Dermis blood vessel endothelial cell (primary cell): ENCODE results near the gene C2orf69. TPM values are rescaled to one million over a fixed set of nuclear protein-coding genes. Genes with fewer than 3 reads are reported as not detected.
A peak's percentile ranks its signal among the peaks of the same experiment; 100 is the strongest.

Source experiments
- DNase-seq: peaks from one replicate; pipeline ENCODE4 v3.0.0; 2010
- total RNA-seq: library from RNA; depleted of rRNA; stranded (reverse); fragments of >200 nt; gene quantifications from 2 replicates; pipeline ENCODE4 v1.2.3, GENCODE V29; 2014

The C2orf69 gene
- total RNA-seq, 1 donor from 2014 or later, result 10.2 TPM

DNA sequence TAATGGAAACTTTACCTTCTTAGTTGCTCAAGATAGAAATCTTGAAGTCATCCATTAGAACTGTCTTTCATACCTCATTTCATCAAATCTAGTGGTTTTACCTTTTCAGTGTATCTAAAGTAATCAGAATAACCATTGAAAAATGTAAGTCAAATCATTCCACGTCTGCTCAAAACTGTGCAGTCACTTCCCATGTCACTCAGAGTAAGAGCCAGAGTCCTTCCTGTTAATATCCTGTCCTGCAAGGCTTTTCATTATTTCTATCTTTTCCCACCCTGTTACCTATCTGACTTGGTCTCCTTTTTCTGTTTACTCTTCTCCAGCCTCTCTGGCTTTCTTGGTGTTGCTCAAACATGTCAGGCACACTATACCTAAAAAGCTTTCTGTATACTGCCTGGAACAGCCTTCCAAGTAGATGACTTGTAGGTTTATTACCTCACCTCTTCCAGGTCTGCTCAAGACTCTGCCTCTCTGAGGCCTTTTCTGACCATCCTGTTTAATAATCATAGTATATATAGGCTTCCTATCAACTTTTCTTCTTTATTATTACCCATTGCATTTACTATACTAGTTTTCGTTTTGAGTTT is 3.4 kb downstream of the C2orf69 start:
- DNase-seq, result peak; percentile 35

DNA sequence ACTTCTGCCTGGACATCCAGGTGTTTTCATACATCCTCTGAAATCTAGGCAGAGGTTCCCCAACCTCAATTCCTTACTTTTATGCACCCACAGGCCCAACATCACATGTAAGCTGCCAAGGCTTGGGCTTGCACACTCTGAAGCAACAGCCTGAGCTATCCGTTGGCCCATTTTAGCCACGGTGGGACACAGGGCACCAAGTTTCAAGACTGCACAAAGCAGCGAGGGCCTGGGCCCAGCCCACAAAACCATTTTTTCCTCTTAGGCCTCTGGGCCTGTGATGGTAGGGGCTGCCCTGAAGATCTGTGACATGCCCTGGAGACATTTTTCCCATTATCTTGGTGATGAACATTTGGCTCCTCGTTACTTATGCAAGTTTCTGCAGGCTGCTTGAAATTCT is 5.9 kb downstream of the C2orf69 start:
- DNase-seq, result no peak

DNA sequence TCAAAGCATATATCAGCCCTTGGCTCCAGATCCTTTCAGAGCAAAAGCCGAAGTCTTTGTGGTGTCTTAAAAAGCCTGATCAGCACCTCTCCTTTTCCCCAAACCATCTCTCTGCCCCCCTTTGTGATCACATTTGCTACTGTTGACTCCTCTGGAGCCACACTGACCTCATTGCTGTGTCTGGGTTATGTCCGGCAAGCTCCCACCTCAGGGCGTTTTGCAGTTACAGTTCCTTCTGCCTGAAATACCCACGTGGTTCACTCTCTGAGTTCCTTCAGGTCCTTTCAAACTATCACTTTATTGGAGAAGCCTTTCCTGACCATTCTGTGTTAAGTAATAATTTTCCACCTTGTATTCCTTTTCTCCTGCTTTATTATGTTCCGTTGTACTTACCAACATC is 11.8 kb downstream of the C2orf69 start:
- no peak for DNase-seq

DNA sequence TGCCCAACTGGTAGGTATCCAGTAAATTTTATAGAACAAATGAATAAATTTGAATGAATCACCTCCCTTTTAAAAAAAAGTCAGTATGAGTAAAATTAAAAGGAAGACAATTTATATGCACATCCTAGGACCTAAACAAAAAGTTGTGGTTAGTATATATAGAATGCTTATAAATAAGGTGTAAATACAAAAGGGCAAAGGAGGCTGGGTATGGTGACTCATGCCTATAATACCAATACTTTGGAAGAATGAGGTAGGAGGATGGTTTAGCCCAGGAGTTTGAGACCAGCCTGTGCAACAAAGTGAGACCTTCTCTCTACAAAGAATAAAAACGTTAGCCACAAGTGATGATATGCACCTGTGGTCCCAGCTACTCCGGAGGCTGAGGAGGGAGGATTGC is 12.8 kb downstream of the C2orf69 start:
- DNase-seq, result no peak

DNA sequence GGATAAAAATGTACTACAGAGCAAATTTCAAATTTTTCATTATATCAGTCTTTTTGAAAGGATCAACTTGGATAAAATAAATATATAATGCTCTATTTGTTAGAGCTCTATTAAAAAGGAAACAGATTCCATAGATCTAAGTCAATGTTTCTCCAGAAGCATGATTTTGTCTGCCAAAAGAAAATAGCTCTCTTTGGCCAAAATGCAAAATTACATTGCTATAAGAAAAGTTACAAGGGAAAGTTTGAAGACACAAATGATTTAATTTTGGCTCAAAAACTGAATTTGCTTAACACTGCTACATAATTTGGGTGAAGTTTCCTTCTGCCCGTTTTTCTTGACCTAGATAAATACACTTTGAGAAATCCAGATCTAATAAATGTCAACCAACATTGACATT is 15.7 kb downstream of the C2orf69 start:
- no peak for DNase-seq

DNA sequence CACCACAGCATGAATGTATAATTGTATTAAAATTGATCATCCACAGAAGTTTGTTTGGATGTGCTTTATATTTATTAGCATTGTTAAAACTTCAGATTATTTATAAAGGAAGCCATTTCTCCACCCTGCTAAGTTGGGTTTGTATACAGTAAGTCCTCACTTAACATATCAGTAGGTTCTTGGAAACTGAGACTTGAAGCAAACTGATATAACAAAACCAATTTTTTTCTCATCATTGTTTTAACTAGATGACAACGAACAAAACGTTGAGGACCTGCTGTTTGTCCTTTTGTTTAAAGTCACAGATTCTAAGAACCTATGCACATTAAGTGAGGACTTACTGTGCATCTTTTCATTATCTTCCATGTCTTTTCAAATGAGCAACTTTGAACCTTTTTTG is 17.1 kb downstream of the C2orf69 start:
- no peak for DNase-seq

DNA sequence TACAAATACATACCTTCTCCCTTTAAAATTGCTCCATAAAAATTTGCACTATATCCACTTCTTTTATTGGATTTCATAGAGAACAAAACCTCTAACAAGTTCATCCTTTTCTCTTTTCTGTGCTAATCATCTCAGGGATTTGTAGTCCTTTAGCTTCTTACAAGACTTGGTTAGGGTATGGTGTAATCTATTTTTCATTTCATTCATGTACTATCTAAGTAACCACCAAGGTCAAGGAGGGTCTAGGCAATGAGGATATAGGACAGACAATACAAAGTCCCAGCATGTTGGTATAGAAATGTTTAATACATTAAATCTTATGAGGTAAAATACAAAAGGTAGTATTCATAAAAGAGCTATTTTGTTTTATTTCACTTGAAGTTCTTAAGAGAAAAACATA is 17.5 kb downstream of the C2orf69 start:
- DNase-seq, result no peak

DNA sequence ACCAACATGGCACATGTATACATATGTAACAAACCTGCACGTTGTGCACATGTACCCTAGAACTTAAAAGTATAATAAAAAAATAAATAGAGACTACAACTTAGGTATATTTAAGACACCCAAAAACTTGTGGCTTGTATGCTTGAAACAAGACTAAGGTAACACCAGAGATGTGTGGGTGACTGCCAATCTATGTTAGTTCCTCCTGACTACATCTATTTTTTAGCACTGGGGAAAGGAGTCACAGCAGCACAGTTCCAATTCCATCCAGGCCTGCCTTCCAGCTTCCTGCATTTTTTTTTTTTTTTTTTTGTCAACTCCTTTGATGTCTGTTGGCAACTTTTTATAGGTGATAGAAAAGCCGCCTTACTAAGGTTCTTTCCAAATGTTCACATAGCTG is 18.2 kb downstream of the C2orf69 start:
- DNase-seq, result no peak

DNA sequence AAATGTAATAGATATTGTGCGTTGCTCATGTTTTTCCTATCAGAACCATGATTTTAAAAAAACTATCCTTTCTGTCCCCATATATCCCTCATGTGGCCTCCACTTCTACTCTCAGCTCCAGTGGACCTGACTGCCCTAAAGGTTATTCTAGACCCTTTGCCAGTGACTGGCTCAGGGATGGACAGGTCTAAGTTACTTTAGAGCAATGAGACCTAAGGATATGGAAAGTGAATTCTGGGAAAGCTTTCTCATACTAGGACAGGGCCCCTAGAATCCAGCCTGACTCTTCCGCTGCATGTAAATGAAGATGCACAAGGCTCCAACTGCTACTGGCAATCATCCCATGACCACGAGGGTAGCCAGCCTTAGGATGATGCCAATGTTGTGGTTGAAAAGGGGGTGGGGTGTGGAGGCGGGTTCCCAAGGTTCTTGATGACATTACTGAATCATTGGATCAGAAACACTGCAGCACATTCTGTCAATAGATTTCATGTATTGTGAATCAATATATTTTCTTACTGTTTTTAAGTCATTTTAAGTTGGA is 21.3 kb downstream of the C2orf69 start:
- DNase-seq, result no peak

DNA sequence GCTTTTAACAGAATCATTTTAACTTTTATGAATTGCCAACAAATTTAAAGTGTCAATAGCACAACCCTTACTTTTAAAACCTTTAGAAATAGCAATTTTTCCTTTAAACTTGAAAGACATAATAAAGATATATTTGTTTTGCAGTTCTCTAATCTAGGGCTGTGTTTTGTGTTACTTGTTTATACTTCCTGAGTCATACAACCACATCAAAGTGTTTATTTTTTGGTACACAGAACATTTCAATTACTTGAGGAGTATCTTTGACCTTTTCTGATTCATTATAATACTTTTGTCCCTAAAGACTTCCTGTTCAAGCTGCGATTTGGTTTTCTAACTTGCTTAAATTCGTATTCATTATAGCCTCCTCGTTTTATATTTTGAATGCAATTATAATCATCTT is 22.4 kb downstream of the C2orf69 start:
- no peak for DNase-seq

DNA sequence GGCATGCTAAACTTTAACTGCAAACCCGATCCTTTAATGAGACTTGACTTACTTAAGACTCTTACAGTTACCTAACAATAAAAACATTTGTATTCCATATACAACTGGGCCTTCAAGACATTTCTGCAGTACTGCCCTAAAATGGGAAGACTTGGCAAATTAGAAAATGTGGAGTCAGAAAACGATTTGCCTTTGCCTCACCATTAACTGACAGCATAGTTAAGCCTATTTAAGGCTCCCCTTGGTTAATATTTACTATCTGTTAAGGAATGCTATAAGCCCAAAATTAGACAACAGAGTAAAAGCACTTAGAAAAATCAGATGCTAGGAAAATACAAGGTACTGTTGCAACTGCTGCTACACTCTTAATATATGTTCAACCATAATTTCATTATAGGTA is 25.5 kb downstream of the C2orf69 start:
- DNase-seq, result no peak

DNA sequence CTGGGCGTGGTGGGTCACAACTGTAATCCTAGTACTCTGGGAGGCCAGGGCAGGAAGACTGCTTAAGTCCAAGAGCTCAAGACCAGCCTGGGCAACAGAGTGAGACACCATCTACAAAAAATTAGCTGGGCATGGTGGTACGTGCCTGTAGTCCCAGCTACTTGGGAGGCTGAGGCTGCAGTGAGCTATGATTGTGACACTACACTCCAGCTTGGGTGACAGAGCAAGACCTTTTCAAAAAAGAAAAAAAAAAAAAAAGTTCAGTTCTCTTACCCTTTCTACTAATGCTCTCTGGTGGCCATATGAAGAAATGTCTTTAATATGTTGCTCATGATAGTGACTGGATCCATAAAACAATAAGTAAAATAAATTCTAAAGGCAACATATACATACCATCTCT is 29.3 kb downstream of the C2orf69 start:
- DNase-seq, result peak; percentile 37

DNA sequence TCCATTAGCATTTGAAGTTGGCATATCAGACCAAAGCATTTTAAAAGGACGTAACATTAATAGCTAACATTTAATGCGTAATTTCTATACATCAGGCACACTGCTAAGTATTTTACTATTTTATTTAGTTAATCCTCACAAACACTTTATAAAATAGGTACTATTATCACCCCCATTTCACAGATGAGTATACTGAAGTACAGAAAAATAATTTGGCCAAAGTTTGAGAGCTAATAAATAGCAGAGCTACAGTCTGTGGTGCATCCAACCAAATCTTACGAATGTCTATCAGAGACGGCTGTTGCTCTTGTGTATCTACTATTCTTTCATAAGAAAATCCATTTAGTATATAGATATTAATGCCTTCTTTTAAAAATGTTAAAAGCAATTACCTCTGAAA is 32.3 kb downstream of the C2orf69 start:
- no peak for DNase-seq

DNA sequence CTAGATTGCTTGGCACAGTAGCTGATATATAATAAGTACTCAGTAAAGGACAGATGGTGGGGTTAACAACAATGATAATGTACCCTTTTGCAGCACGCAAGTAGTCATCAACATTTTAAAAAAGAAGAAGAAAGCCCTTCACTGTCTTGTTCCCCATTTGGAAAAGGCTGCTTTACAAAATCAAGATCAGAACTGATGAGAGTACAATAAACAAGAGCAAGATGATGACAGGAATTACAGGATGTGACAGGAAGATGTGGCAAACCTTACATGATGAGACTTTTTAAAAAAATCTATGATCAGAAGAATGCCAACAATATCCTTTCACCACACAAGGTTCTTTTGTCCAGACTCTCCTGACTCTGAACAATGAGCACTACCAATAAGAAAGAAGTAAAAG is 35.1 kb downstream of the C2orf69 start:
- DNase-seq, result no peak

DNA sequence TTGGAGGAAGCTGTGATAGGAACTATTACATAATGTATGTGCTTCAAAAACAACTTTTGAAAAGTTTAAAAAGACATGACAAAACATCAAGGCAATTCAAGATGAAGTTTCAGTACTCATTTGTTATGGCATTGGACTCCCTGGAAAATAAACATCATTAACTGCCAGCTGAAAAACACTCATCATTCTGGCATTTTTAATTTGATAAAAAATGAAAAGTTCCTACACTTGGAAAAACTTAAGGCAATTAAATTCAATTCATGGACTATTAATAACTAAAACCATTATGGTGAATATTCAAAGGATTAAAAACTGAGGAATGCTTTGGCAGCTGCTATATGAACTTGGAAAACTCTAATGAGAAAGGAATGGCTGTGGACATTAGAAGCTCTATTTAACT is 35.7 kb downstream of the C2orf69 start:
- no peak for DNase-seq

DNA sequence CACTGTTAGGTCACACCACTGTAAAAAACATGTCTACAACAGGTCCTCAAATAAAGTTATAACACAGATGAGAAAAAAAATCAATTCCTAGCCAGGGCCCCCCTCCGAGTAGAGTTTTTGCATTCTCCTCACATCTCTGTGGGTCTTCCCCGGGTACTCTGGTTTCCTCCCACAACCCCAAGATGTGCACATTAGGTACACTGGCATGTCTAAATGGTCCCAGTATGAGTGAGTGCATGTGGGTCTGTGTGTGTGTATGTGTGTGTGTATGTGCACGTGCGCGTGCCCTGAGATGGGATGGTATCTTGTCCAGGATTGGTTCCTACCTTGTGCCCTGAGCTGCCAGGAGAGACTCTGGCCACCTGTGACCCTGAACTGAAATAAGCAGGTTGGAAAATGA is 39.3 kb downstream of the C2orf69 start:
- DNase-seq, result no peak

DNA sequence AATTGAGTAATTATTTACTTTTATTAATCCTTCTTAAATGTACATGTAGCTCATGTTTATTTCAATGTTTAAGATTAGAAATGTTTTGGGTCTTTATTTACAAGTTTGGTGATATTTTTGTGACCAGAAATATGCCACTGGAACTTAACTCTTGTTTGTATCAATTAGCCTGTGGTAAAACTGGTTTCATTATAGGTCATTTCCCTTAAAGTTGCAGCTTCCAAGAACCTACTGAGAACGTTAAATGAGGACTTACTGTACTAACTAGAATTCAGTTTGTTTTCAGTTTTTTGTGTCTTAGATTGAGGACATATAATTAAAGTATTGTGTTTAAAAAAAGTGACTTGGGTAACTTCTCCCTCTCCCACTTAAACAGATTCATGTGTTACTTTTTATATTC is 39.9 kb downstream of the C2orf69 start:
- DNase-seq, result no peak

DNA sequence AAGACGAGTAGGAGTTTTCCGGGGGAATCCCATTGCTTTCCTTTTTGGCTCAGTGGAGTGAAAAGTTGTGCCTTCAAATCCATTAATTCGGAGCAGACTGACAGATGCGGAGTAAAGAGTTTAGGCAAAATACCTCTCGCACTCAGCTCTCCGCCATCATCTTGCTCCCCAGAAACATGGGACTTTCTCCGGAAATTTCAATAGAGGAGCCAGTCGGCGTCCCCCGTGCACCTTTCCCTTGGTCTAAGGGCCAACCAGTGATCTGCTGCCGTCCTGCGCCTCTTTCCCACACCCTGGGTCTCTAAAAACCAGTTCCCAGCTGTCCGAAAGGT is 43.9 kb downstream of the C2orf69 start:
- no peak for DNase-seq

DNA sequence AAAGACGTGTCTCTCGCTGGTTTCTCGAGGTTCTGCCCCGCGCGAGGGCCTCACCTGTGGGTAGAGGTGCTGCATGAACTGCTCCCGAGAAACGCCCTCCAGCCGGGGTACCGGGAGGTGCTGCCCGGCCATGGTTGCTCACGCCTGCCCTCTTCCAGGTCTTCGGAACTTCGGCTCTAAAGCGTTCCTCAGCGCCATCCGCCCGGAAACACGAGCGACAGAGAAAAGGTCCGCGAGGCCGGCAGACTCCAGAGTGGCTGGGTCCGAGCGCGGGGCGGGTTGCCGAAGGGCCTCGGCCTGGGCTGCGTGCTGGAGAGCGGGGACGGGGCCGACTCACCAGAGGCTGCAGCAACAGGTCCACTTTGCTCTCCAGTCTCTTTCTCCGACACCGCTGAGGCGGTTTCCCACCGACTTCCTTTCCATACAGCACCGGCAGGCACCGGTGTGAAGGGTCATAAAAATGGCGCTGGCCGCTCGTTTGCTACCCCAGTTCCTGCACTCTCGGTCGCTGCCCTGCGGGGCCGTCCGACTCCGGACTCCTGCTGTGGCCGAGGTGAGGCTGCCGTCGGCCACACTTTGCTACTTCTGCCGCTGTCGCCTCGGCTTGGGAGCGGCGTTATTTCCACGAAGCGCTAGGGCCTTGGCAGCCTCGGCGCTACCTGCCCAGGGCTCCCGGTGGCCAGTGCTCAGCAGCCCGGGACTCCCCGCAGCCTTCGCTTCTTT is 44.4 kb downstream of the C2orf69 start, which contains the start of the genes MAIP1 and TYW5:
TSS of gene MAIP1 (plus strand) at position 244 of the 723 bp plus-strand sequence. CDS start at position 461, 217 bp downstream.
TSS of gene TYW5 (minus strand) at position 153 of the 723 bp plus-strand sequence. CDS start at position 132, 21 bp downstream.
- DNase-seq, result peak; percentile 88

DNA sequence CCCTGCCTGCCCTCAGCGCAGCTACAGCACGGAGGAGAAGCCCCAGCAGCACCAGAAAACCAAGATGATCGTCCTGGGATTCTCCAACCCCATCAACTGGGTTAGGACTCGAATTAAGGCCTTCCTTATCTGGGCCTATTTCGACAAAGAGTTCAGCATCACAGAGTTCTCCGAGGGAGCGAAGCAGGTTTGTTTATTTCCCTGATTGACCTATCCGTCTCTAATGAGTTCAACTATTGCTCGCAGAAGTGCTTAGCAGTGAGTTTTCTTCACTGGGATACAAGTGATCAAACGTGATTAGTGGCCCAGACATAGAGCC is 44.9 kb downstream of the C2orf69 start:
- no peak for DNase-seq

DNA sequence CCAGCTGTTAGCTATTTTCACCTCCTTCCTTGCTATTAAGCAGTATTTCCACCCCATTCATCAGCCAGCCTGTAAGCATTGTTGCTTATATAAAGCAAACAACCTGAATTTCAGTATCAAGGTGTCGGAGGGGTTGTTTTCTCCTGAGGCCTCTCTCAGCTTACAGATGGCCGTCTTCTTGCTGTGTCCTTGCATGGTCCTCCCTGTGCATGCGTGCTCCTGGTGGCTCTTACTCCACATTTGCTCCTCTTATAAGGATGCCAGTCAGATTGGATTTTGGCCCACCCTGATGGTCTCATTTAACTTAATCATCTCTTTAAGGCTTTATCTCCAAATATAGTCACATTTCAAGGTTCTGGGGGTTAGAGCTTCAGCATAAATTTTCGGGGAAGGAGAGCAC is 46.9 kb downstream of the C2orf69 start:
- DNase-seq, result no peak

DNA sequence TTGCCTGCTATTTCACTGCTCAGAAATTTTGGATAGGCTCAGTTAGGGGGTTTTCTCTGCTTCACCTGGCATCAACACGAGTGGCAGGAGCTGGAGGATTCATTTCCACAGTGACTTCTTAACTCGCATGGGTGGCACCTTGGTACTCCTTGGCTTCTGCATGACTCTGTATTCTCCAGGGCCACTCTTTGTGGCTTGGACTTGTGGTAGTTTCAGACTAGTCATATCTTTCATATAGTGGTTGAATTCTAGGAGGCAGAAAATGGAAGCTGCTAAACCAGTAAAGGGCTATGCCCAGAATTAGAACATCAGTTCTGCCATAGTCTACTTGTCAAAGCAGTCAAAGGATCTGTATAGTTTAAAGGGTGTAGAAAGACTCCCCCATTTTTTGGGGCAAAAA is 51.1 kb downstream of the C2orf69 start:
- DNase-seq, result no peak

DNA sequence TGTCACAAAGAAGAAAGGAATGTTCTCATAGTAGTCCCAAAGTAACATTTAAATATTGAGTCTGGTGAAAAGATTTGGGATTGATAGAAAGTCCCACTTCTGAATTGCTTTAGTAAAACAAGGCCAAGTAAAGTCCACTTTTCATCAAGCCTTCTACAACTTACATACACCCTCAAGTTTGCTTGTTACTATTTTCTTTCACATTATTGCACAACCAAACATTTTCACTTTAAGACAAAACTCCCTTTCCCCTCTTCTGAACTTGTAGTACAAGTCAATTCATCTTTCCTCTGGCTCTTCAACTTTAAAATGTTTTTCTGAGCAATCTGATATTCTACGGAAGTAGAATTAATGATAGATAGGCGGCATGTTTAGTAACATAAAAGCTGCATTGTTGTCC is 55.3 kb downstream of the C2orf69 start:
- DNase-seq, result no peak

DNA sequence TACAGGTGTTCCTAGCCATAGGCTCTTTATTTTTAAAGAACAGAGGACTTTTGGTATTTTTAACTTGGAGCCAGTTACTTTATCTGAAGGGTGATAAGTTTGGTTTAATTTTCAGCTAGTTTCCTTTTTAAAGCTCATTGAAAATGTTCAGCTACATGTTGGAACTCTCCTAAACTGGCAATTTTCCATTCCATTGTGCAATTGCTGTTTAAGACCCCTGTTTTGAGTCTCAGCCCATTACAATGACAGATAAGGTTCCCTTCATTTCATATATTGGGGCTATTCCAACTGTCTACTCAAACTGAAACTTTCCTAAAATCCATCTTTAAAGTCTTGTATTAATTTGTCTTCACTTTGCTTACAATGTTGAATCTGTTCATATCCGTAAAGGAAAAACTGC is 55.9 kb downstream of the C2orf69 start:
- DNase-seq, result no peak

DNA sequence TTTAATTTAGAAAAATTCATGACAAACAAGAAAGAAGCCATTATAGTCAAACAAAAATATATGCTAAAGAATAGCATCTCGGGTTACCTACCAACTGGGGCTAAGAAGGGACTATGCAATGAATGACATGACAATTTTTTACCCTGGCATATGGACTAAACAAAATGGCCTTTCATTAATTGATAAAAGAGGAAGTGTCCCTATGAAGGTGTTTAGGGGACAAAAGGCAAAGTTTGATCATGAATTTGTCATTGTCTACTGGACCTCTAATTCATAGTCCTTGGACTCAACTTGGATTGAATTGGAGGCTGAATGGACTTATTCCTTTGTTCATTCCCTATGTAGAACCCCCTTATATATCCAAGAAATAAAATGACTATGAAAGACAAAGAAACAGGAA is 57.0 kb downstream of the C2orf69 start:
- DNase-seq, result no peak
